Measurements from ENCODE around the gene PTPRO. TPM values are rescaled to one million over a fixed set of nuclear protein-coding genes. Genes with fewer than 3 reads are reported as not detected.

The PTPRO gene
- polyA plus RNA-seq, 1 donor (not counting 4 experiments of a cell fraction or from before 2014, with no cell fraction given) = 0.17 TPM

DNA sequence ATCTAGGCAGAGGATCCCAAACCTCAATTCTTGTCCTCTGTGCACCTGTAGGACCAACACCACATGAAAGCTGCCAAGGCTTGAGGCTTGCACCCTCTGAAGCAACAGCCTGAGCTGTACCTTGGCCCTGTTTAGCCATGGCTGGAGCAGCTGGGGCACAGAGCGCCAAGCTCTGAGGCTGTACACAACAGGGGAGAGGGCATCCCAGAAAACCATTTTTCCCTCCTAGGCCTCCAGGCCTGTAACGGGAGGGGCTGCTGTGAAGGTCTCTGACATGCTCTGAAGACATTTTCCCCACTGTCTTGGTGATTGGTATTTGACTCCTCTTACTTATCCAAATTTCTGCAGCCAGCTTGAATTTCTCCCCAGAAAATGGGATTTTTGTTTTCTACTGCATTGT, 22.4 kb upstream of the PTPRO start:
- DNase-seq (ENCODE audit: low read depth, low spot score) = no peak
- peaks cover 2% of the 10 kb centered on the region for H3K9me3 ChIP-seq (ENCODE audit: control insufficient read depth, low read depth, low read length)
- FAIRE-seq = no peak
- no peaks in the 10 kb centered on the region for H4K20me1 ChIP-seq (ENCODE audit: control insufficient read depth, extremely low read depth, insufficient read depth, low read length)
- H3K9me1 ChIP-seq (ENCODE audit: control insufficient read depth, extremely low read depth, insufficient read depth, low read length) = no peaks in the 10 kb centered on the region
- H3K4me1 ChIP-seq (ENCODE audit: control insufficient read depth, extremely low read depth, insufficient read depth, low read length) = no peaks in the 10 kb centered on the region
- no peaks in the 10 kb centered on the region for H3K27me3 ChIP-seq (ENCODE audit: control insufficient read depth, extremely low read depth, insufficient read depth, low read length)
- H3K4me2 ChIP-seq (ENCODE audit: control insufficient read depth, extremely low read depth, insufficient read depth, low read depth, low read length) = no peak overlapping the region
- H2AFZ ChIP-seq (ENCODE audit: control insufficient read depth, low read length) = no peak overlapping the region
- H3K79me2 ChIP-seq (ENCODE audit: control insufficient read depth, insufficient read depth, low read length) = no peaks in the 10 kb centered on the region
- H3K27ac ChIP-seq (ENCODE audit: control insufficient read depth, insufficient read depth, low read length) = no peak overlapping the region
- H3K4me3 ChIP-seq (ENCODE audit: control insufficient read depth in 2 of 3, extremely low read depth in 1 of 3, insufficient read depth in 2 of 3, low read depth in 1 of 3, low read length in 3 of 3) = no peak overlapping the region
- TF ChIP-seq, protein P1, sequence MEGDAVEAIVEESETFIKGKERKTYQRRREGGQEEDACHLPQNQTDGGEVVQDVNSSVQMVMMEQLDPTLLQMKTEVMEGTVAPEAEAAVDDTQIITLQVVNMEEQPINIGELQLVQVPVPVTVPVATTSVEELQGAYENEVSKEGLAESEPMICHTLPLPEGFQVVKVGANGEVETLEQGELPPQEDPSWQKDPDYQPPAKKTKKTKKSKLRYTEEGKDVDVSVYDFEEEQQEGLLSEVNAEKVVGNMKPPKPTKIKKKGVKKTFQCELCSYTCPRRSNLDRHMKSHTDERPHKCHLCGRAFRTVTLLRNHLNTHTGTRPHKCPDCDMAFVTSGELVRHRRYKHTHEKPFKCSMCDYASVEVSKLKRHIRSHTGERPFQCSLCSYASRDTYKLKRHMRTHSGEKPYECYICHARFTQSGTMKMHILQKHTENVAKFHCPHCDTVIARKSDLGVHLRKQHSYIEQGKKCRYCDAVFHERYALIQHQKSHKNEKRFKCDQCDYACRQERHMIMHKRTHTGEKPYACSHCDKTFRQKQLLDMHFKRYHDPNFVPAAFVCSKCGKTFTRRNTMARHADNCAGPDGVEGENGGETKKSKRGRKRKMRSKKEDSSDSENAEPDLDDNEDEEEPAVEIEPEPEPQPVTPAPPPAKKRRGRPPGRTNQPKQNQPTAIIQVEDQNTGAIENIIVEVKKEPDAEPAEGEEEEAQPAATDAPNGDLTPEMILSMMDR (optimal IDR thresholded peaks at IDR 0.05 in 1 of 3, IDR thresholded peaks at IDR 0.05 in 1 of 3, conservative IDR thresholded peaks at IDR 0.05 in 1 of 3; ENCODE audit: extremely low read depth in 1 of 3, insufficient read depth in 2 of 3, low read length in 3 of 3) = no peak
- TF ChIP-seq EZH2 (IDR thresholded peaks at IDR 0.05; ENCODE audit: low read length) = no peak
- dilution Hi-C loops (cut with MboI; ENCODE audit: extremely low pct_ligation_motif_present, low sequenced_read_pairs) = no loop called here
- no peaks in the 10 kb centered on the region for H3K36me3 ChIP-seq (ENCODE audit: control insufficient read depth in 2 of 2, extremely low read depth in 1 of 2, insufficient read depth in 2 of 2, low read length in 2 of 2)
- no peak overlapping the region for H3K9ac ChIP-seq (ENCODE audit: control insufficient read depth, extremely low read depth, insufficient read depth, low read length)

DNA sequence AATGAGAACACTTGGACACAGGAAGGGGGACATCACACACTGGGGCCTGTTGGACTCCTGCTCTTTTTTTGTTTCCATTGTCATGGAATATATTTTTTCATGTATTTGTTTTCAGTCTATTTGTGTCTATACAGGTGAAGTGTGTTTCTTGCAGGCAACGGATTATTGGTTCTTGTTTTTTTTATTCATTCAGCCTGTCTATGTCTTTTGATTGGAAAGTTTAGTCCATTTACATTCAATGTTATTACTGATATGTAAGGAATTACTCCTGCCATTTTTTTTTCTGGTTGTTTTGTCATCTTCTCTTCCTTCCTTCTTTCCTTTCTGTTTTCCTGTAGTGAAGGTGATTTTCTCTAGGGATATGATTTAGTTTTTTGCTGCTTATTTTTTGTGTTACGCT, 18.0 kb upstream of the PTPRO start:
- Histone ChIP-seq H3K4me1 (ENCODE audit: control insufficient read depth, extremely low read depth, insufficient read depth, low read length) (no peaks in the 10 kb centered on the region), H3K4me3 (ENCODE audit: control insufficient read depth in 2 of 3, extremely low read depth in 1 of 3, insufficient read depth in 2 of 3, low read depth in 1 of 3, low read length in 3 of 3) (no peak overlapping the region), H3K4me2 (ENCODE audit: control insufficient read depth, extremely low read depth, insufficient read depth, low read depth, low read length) (no peak overlapping the region), H3K9me3 (ENCODE audit: control insufficient read depth, low read depth, low read length) (peaks cover 2% of the 10 kb centered on the region), H3K9ac (ENCODE audit: control insufficient read depth, extremely low read depth, insufficient read depth, low read length) (no peak overlapping the region), H3K27ac (ENCODE audit: control insufficient read depth, insufficient read depth, low read length) (no peak overlapping the region), H3K9me1 (ENCODE audit: control insufficient read depth, extremely low read depth, insufficient read depth, low read length) (no peaks in the 10 kb centered on the region), H3K79me2 (ENCODE audit: control insufficient read depth, insufficient read depth, low read length) (no peaks in the 10 kb centered on the region), H3K36me3 (ENCODE audit: control insufficient read depth in 2 of 2, extremely low read depth in 1 of 2, insufficient read depth in 2 of 2, low read length in 2 of 2) (no peaks in the 10 kb centered on the region), H4K20me1 (ENCODE audit: control insufficient read depth, extremely low read depth, insufficient read depth, low read length) (no peaks in the 10 kb centered on the region), H3K27me3 (ENCODE audit: control insufficient read depth, extremely low read depth, insufficient read depth, low read length) (no peaks in the 10 kb centered on the region), H2AFZ (ENCODE audit: control insufficient read depth, low read length) (no peak overlapping the region)
- TF ChIP-seq, protein P1 (optimal IDR thresholded peaks at IDR 0.05 in 1 of 3, IDR thresholded peaks at IDR 0.05 in 1 of 3, conservative IDR thresholded peaks at IDR 0.05 in 1 of 3; ENCODE audit: extremely low read depth in 1 of 3, insufficient read depth in 2 of 3, low read length in 3 of 3) = no peak
- no peak for TF ChIP-seq EZH2 (IDR thresholded peaks at IDR 0.05; ENCODE audit: low read length)
- no peak for FAIRE-seq
- DNase-seq (ENCODE audit: low read depth, low spot score) = no peak
- dilution Hi-C loops (cut with MboI; ENCODE audit: extremely low pct_ligation_motif_present, low sequenced_read_pairs) = no loop called here

Data from keratinocyte (primary cell).